Fibroblast of villous mesenchyme (primary cell): Measurements from ENCODE around the gene KDM2B. TPM values are rescaled to one million over a fixed set of nuclear protein-coding genes. Genes with fewer than 3 reads are reported as not detected.
"Not testable (repeated sequence)": the region's sequence is repeated elsewhere in the genome, so short reads cannot be mapped to it uniquely, and the experiment has no call there.

ENCODE experiments used
- DNase-seq: peaks from one replicate; pipeline ENCODE4 v3.0.0-alpha.2; 2010; ENCODE audit warnings: low read depth
- H3K4me3 ChIP-seq: 2 replicates; pipeline ENCODE4 v1.5.1; 2011; ENCODE audit warnings: low read depth, mild to moderate bottlenecking, low read length
- CTCF ChIP-seq: IDR thresholded peaks from 2 replicates; pipeline ENCODE4 v1.5.1; 2012; ENCODE audit warnings: low read depth, mild to moderate bottlenecking, low read length; ENCODE audit not compliant: insufficient read depth
- total RNA-seq: library from RNA; depleted of rRNA; stranded (reverse); fragments of >200 nt; gene quantifications from 2 replicates; pipeline ENCODE4 v1.2.3, GENCODE V29; 2012

KDM2B gene
- total RNA-seq, 1 donor: 28.1 TPM

- DNase-seq: peak; percentile 66
- no peak for TF ChIP-seq CTCF
- peak overlapping the region; percentile 53 for H3K4me3 ChIP-seq
Measured at GRCh38 chr12:121590476-121591143, 9.8 kb upstream of the KDM2B start.

- not testable (repeated sequence) for H3K4me3 ChIP-seq, DNase-seq
Measured at GRCh38 chr12:121584885-121585284, 4.1 kb upstream of the KDM2B start.

GRCh38 chr12:121583334-121583661, 2.5 kb upstream of the KDM2B start:
- not testable (repeated sequence) for H3K4me3 ChIP-seq, DNase-seq

GRCh38 chr12:121582583-121583333, 1.9 kb upstream of the KDM2B start:
- no peak for TF ChIP-seq CTCF
- peak overlapping the region; percentile 72 for H3K4me3 ChIP-seq
- DNase-seq: no peak

- no peak for TF ChIP-seq CTCF
- peak overlapping the region; percentile 72 for H3K4me3 ChIP-seq
- DNase-seq: peak; percentile 58
Measured at GRCh38 chr12:121581686-121582429, 1.0 kb upstream of the KDM2B start.

GRCh38 chr12:121579981-121580868, 598 bp downstream of the KDM2B start:
- DNase-seq: peak; percentile 80
- no peak for TF ChIP-seq CTCF

GRCh38 chr12:121579190-121579791, 1.5 kb downstream of the KDM2B start:
- H3K4me3 ChIP-seq: peak overlapping the region; percentile 72
- DNase-seq: no peak
- TF ChIP-seq CTCF: no peak

More at GRCh38 chr12:121579981-121580868, 598 bp downstream of the KDM2B start:
- H3K4me3 ChIP-seq: peak overlapping the region; percentile 72
